Neural progenitor cell (in vitro differentiated cells): Measurements from ENCODE around the gene PGC. TPM values are rescaled to one million over a fixed set of nuclear protein-coding genes. Genes with fewer than 3 reads are reported as not detected.

Experiments
- DNase-seq: peaks from one replicate; pipeline ENCODE4 v3.0.0-alpha.2; 2016; ENCODE audit warnings: low spot score
- H2AFZ ChIP-seq: fragments of 200-600 bp; sonication (generic); replicated peaks from 2 replicates; pipeline ENCODE4 v1.6.1; 2016; ENCODE audit warnings: antibody characterized with exemption
- H3F3A ChIP-seq: fragments of 200-600 bp; sonication (generic); 2 replicates; pipeline ENCODE4 v1.6.1; 2016; ENCODE audit warnings: antibody characterized with exemption, low read depth
- H3K27ac ChIP-seq: fragments of 200-600 bp; sonication (generic); 2 replicates; pipeline ENCODE4 v1.5.1; 2016; ENCODE audit warnings: mild to moderate bottlenecking
- H3K27me3 ChIP-seq: fragments of 200-600 bp; sonication (generic); 2 replicates; pipeline ENCODE4 v1.6.1; 2016; ENCODE audit warnings: mild to moderate bottlenecking, moderate library complexity
- H3K36me3 ChIP-seq: fragments of 200-600 bp; sonication (generic); 2 replicates; pipeline ENCODE4 v1.5.1; 2016
- H3K4me1 ChIP-seq: fragments of 200-600 bp; sonication (generic); 2 replicates; pipeline ENCODE4 v1.6.1; 2016; ENCODE audit warnings: mixed run types
- H3K4me2 ChIP-seq: fragments of 200-600 bp; sonication (generic); 2 replicates; pipeline ENCODE4 v1.6.1; 2016
- H3K4me3 ChIP-seq: fragments of 200-600 bp; sonication (generic); 2 replicates; pipeline ENCODE4 v1.5.1; 2016
- H3K79me2 ChIP-seq: fragments of 200-600 bp; sonication (generic); 2 replicates; pipeline ENCODE4 v1.6.1; 2016; ENCODE audit warnings: low read depth
- H3K9ac ChIP-seq: fragments of 200-600 bp; sonication (generic); 2 replicates; pipeline ENCODE4 v1.6.1; 2016
- H3K9me3 ChIP-seq: fragments of 200-600 bp; sonication (generic); 2 replicates; pipeline ENCODE4 v1.5.1; 2016; ENCODE audit warnings: low read depth
- H4K20me1 ChIP-seq: fragments of 200-600 bp; sonication (generic); 2 replicates; pipeline ENCODE4 v1.6.1; 2016; ENCODE audit warnings: low read depth
- H3K27ac Mint-ChIP-seq: 3 replicates; pipeline ENCODE4 v1.8.0; 2021; ENCODE audit warnings: mixed read lengths
- H3K27me3 Mint-ChIP-seq: 2 replicates; pipeline ENCODE4 v1.8.0; 2022; ENCODE audit warnings: low read depth, mild to moderate bottlenecking, inconsistent platforms, moderate library complexity, mixed read lengths; ENCODE audit not compliant: insufficient read depth
- H3K36me3 Mint-ChIP-seq: 3 replicates; pipeline ENCODE4 v1.8.0; 2021; ENCODE audit warnings: mixed read lengths
- H3K4me1 Mint-ChIP-seq: 3 replicates; pipeline ENCODE4 v1.8.0; 2021; ENCODE audit warnings: mixed read lengths
- H3K4me3 Mint-ChIP-seq: 3 replicates; pipeline ENCODE4 v1.8.0; 2021; ENCODE audit warnings: mild to moderate bottlenecking, moderate library complexity, mixed read lengths
- H3K9me3 Mint-ChIP-seq: 3 replicates; pipeline ENCODE4 v1.8.0; 2020; ENCODE audit warnings: mixed read lengths
- CTCF ChIP-seq: fragments of 200-600 bp; sonication (generic); IDR thresholded peaks from 2 replicates; pipeline ENCODE4 v1.5.1; 2017; ENCODE audit warnings: antibody characterized with exemption, mild to moderate bottlenecking
- EZH2 ChIP-seq: fragments of 200-600 bp; sonication (generic); IDR thresholded peaks from 2 replicates; pipeline ENCODE4 v1.6.1; 2017; ENCODE audit warnings: antibody characterized with exemption, mild to moderate bottlenecking, moderate library complexity
- EZH2phosphoT487 ChIP-seq: fragments of 200-600 bp; sonication (generic); IDR thresholded peaks from 2 replicates; pipeline ENCODE4 v1.6.1; 2017; ENCODE audit warnings: antibody characterized with exemption
- total RNA-seq: library from RNA; depleted of rRNA; stranded (reverse); fragments of >200 nt; gene quantifications from 2 replicates; pipeline ENCODE4 v1.2.3, GENCODE V29; 2015; ENCODE audit warnings: low replicate concordance

Gene PGC
- total RNA-seq, 1 donor from 2014 or later: not detected

GRCh38 chr6:41722969-41723529 is 24.1 kb downstream of the PGC start:
- H3K27ac ChIP-seq: no peak overlapping the region
- no peaks in the 10 kb centered on the region for H3F3A ChIP-seq
- Mint-ChIP-seq H3K4me3 (no peak overlapping the region), H3K36me3 (no peaks in the 10 kb centered on the region), H3K9me3 (no peaks in the 10 kb centered on the region), H3K27me3 (peaks cover 2% of the 10 kb centered on the region), H3K4me1 (peaks cover 3% of the 10 kb centered on the region), H3K27ac (no peak overlapping the region)
- no peak for DNase-seq
- no peak overlapping the region for H3K9ac ChIP-seq
- H3K9me3 ChIP-seq: no peaks in the 10 kb centered on the region
- H3K79me2 ChIP-seq: no peaks in the 10 kb centered on the region
- H3K27me3 ChIP-seq: no peaks in the 10 kb centered on the region
- no peaks in the 10 kb centered on the region for H4K20me1 ChIP-seq
- TF ChIP-seq EZH2 (no peak), EZH2phosphoT487 (no peak)
- no peak overlapping the region for H3K4me3 ChIP-seq
- H2AFZ ChIP-seq: no peak overlapping the region
- H3K4me1 ChIP-seq: no peaks in the 10 kb centered on the region
- no peaks in the 10 kb centered on the region for H3K36me3 ChIP-seq
- no peak overlapping the region for H3K4me2 ChIP-seq

- H3K4me3 ChIP-seq: no peak overlapping the region
- TF ChIP-seq EZH2 (no peak), EZH2phosphoT487 (no peak), CTCF (no peak)
- Mint-ChIP-seq H3K36me3 (no peaks in the 10 kb centered on the region), H3K4me3 (no peak overlapping the region), H3K27me3 (peaks cover 2% of the 10 kb centered on the region), H3K9me3 (no peaks in the 10 kb centered on the region), H3K27ac (no peak overlapping the region), H3K4me1 (peaks cover 3% of the 10 kb centered on the region)
- H3K36me3 ChIP-seq: no peaks in the 10 kb centered on the region
- DNase-seq: no peak
- no peaks in the 10 kb centered on the region for H3K27me3 ChIP-seq
- H3K4me1 ChIP-seq: no peaks in the 10 kb centered on the region
- H4K20me1 ChIP-seq: no peaks in the 10 kb centered on the region
- no peaks in the 10 kb centered on the region for H3F3A ChIP-seq
- H3K9ac ChIP-seq: no peak overlapping the region
- no peak overlapping the region for H3K27ac ChIP-seq
- H2AFZ ChIP-seq: no peak overlapping the region
- no peaks in the 10 kb centered on the region for H3K79me2 ChIP-seq
- no peaks in the 10 kb centered on the region for H3K9me3 ChIP-seq
- H3K4me2 ChIP-seq: no peak overlapping the region
Measured at GRCh38 chr6:41721414-41721813, 25.8 kb downstream of the PGC start.

- no peak overlapping the region for H3K27ac Mint-ChIP-seq
- Histone ChIP-seq H3K4me2 (no peak overlapping the region), H3K9me3 (no peaks in the 10 kb centered on the region), H3K4me1 (no peaks in the 10 kb centered on the region), H3F3A (no peaks in the 10 kb centered on the region), H3K4me3 (no peak overlapping the region), H3K36me3 (no peaks in the 10 kb centered on the region), H3K9ac (no peak overlapping the region), H2AFZ (no peak overlapping the region), H3K27me3 (no peaks in the 10 kb centered on the region), H4K20me1 (no peaks in the 10 kb centered on the region), H3K27ac (no peak overlapping the region), H3K79me2 (no peaks in the 10 kb centered on the region)
- no peaks in the 10 kb centered on the region for H3K36me3 Mint-ChIP-seq
- DNase-seq: no peak
- peaks cover 3% of the 10 kb centered on the region for H3K4me1 Mint-ChIP-seq
- peaks cover 4% of the 10 kb centered on the region for H3K27me3 Mint-ChIP-seq
- no peaks in the 10 kb centered on the region for H3K9me3 Mint-ChIP-seq
- TF ChIP-seq CTCF: no peak
- no peak for TF ChIP-seq EZH2
- no peak for TF ChIP-seq EZH2phosphoT487
- H3K4me3 Mint-ChIP-seq: no peak overlapping the region
Measured at GRCh38 chr6:41720783-41721182, 26.4 kb downstream of the PGC start.

- no peak overlapping the region for H3K4me3 ChIP-seq
- no peaks in the 10 kb centered on the region for H3K79me2 ChIP-seq
- no peak overlapping the region for H3K4me3 Mint-ChIP-seq
- H3K27me3 ChIP-seq: no peaks in the 10 kb centered on the region
- H3K9ac ChIP-seq: no peak overlapping the region
- H3K9me3 Mint-ChIP-seq: no peaks in the 10 kb centered on the region
- no peak for DNase-seq
- no peak overlapping the region for H3K27ac Mint-ChIP-seq
- H3K36me3 Mint-ChIP-seq: no peaks in the 10 kb centered on the region
- no peak overlapping the region for H3K27ac ChIP-seq
- TF ChIP-seq EZH2 (no peak), EZH2phosphoT487 (no peak), CTCF (no peak)
- no peaks in the 10 kb centered on the region for H3F3A ChIP-seq
- peaks cover 6% of the 10 kb centered on the region for H3K27me3 Mint-ChIP-seq
- no peaks in the 10 kb centered on the region for H3K36me3 ChIP-seq
- no peak overlapping the region for H2AFZ ChIP-seq
- no peaks in the 10 kb centered on the region for H4K20me1 ChIP-seq
- no peaks in the 10 kb centered on the region for H3K9me3 ChIP-seq
- peaks cover 5% of the 10 kb centered on the region for H3K4me1 Mint-ChIP-seq
- no peaks in the 10 kb centered on the region for H3K4me1 ChIP-seq
- no peak overlapping the region for H3K4me2 ChIP-seq
Measured at GRCh38 chr6:41720262-41720620, 27.0 kb downstream of the PGC start.
